HepG2 (cell line): ENCODE data around the gene NSUN6.

Experiments used
- NFAT5 ChIP-seq: sonication (generic); formaldehyde crosslinking; IDR thresholded peaks from 2 replicates; pipeline ENCODE4 v1.4.0; 2020; ENCODE audit warnings: missing genetic modification reagents
- PATZ1 ChIP-seq: sonication (generic); formaldehyde crosslinking; IDR thresholded peaks from 2 replicates; pipeline ENCODE4 v1.4.0; 2020; ENCODE audit warnings: missing genetic modification reagents
- ZNF503 ChIP-seq: sonication (generic); formaldehyde crosslinking; IDR thresholded peaks from 2 replicates; pipeline ENCODE4 v1.4.0; 2020; ENCODE audit warnings: missing genetic modification reagents
- ZNF598 ChIP-seq: sonication (generic); formaldehyde crosslinking; IDR thresholded peaks from 2 replicates; pipeline ENCODE4 v1.5.1; 2020; ENCODE audit warnings: mild to moderate bottlenecking, missing genetic modification reagents, borderline replicate concordance
- TF ChIP-seq, protein P1 (sequence below): IDR thresholded peaks from 2 replicates; pipeline ENCODE4 v1.4.0; 2020; ENCODE audit warnings: mild to moderate bottlenecking, missing genetic modification reagents

DNA sequence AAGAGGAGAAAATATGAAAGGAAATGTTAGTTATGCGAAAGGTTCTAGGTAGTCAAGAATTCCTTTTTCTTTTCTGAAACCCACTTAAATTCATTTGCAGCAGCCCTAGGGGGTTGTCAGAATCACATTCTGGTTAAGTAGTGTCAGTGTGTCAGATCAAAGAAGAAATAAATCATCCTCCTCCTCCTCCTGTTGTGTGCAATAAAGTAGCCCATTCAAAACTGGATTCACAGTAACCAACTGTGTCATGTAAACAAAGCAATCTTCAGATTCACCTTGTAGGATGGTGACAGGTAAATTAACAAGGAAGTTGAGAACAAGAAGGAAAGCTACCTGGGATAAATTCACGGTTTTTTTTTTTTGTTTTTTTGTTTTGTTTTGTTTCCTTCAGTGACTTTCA is 127.5 kb downstream of the NSUN6 start:
- TF ChIP-seq, protein P1, sequence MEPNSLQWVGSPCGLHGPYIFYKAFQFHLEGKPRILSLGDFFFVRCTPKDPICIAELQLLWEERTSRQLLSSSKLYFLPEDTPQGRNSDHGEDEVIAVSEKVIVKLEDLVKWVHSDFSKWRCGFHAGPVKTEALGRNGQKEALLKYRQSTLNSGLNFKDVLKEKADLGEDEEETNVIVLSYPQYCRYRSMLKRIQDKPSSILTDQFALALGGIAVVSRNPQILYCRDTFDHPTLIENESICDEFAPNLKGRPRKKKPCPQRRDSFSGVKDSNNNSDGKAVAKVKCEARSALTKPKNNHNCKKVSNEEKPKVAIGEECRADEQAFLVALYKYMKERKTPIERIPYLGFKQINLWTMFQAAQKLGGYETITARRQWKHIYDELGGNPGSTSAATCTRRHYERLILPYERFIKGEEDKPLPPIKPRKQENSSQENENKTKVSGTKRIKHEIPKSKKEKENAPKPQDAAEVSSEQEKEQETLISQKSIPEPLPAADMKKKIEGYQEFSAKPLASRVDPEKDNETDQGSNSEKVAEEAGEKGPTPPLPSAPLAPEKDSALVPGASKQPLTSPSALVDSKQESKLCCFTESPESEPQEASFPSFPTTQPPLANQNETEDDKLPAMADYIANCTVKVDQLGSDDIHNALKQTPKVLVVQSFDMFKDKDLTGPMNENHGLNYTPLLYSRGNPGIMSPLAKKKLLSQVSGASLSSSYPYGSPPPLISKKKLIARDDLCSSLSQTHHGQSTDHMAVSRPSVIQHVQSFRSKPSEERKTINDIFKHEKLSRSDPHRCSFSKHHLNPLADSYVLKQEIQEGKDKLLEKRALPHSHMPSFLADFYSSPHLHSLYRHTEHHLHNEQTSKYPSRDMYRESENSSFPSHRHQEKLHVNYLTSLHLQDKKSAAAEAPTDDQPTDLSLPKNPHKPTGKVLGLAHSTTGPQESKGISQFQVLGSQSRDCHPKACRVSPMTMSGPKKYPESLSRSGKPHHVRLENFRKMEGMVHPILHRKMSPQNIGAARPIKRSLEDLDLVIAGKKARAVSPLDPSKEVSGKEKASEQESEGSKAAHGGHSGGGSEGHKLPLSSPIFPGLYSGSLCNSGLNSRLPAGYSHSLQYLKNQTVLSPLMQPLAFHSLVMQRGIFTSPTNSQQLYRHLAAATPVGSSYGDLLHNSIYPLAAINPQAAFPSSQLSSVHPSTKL (CRISPR knock-in tag): no peak
- no peak for TF ChIP-seq ZNF503 (CRISPR knock-in tag)
- no peak for TF ChIP-seq NFAT5 (CRISPR knock-in tag)
- TF ChIP-seq PATZ1 (CRISPR knock-in tag): no peak
- TF ChIP-seq ZNF598 (CRISPR knock-in tag): no peak
